ACC112 (cell line): ENCODE measurements around the gene RPS6KA6.

Source experiments
- H2AFZ ChIP-seq: fragments of 200-600 bp; sonication (generic); one replicate; pipeline ENCODE4 v1.6.0; 2017; ENCODE audit warnings: antibody characterized with exemption, low read length; ENCODE audit not compliant: unreplicated experiment
- H3K27ac ChIP-seq: fragments of 200-600 bp; sonication (generic); 2 replicates; pipeline ENCODE4 v1.5.1; 2014; ENCODE audit warnings: low read depth, mild to moderate bottlenecking, antibody characterized with exemption, low read length, moderate library complexity
- H3K27me3 ChIP-seq: fragments of 200-600 bp; sonication (generic); 2 replicates; pipeline ENCODE4 v1.6.1; 2014; ENCODE audit warnings: mild to moderate bottlenecking, antibody characterized with exemption, low read length, moderate library complexity, mixed read lengths; ENCODE audit not compliant: insufficient read depth
- H3K36me3 ChIP-seq: fragments of 200-600 bp; sonication (generic); 2 replicates; pipeline ENCODE4 v1.6.1; 2016; ENCODE audit warnings: mild to moderate bottlenecking, antibody characterized with exemption, low read length, moderate library complexity, mixed read lengths; ENCODE audit not compliant: insufficient read depth
- H3K4me1 ChIP-seq: fragments of 200-600 bp; sonication (generic); one replicate; pipeline ENCODE4 v1.6.1; 2016; ENCODE audit warnings: low read length, mixed read lengths; ENCODE audit not compliant: insufficient read depth, unreplicated experiment, control insufficient read depth
- H3K4me3 ChIP-seq: fragments of 200-600 bp; sonication (generic); 2 replicates; pipeline ENCODE4 v1.5.1; 2014; ENCODE audit warnings: mild to moderate bottlenecking, low read depth, low read length
- H3K79me2 ChIP-seq: fragments of 200-600 bp; sonication (generic); one replicate; pipeline ENCODE4 v1.6.0; 2016; ENCODE audit warnings: low read length; ENCODE audit not compliant: control insufficient read depth, unreplicated experiment, insufficient read depth

The RPS6KA6 gene

DNA sequence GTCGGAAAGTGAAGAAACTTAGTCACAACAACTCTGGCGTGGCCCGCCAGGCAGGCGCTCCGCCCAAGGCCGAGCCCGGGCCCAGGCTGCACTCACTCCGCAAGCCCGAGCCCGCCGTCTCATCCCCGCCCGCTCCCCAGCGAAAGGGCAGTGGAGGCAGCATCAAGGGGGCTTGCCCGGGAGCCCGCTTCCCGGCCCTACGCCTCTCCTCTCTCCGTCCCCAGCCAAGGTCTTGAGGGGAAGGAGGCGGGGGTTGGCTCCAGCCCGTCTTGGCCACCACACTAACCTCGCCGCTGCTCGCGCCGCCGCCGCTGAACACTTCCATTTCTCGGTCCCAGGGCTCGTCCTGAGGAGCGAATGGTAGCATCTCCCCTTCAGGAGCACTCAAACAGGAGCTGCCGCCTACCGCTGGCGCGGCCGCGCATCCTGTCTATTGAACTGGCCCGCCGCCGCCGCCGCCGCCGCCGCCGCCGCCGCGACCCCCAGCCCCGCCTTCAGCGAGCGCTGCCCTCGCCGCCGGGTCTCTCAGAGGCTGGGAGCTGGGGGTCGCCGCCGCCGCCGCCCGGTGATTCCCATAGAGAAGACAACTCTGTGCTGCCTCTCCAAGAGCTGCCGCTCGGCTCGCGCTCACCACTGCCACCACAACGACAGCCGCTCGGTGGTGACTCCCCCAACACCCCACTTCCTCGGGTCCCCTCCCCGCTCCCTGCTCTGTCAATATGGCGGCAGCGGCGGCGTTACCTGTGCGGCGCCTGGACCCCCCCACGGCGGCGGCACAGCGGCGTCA is at the start of gene RPS6KA6:
RPS6KA6 (minus strand) TSS at position 667 of the 787 bp plus-strand sequence; CDS start at position 367, 300 bp downstream.
- Histone ChIP-seq H3K4me1 (no peaks in the 10 kb centered on the region), H3K79me2 (no peaks in the 10 kb centered on the region), H2AFZ (peak within 1 kb of the TSS; percentile 93), H3K27ac (no peak within 1 kb of the TSS), H3K36me3 (no peaks in the 10 kb centered on the region), H3K4me3 (peak within 1 kb of the TSS; percentile 84), H3K27me3 (no peaks in the 10 kb centered on the region)

DNA sequence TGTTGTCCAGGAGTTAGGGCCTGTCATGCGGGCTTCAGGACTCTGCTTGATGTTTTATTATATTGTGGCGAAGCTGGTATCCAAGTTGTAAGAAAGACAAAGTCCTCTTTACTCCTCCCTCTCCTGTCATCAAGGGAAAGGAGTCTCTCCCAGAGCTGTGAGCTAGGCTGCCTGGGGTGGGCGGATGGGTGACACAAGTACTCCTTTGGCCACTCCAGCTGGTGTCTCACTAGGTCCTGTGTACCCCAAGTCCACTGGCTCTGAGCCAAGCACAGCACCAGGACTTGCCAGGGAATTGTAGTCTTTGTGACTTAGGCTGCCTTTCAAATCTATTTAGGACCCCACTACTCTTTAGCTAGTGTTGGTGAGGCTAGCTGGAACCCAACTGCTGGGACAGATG is 36.7 kb upstream of the RPS6KA6 start:
- H2AFZ ChIP-seq, result no peak overlapping the region
- no peak overlapping the region for H3K4me3 ChIP-seq
- no peaks in the 10 kb centered on the region for H3K36me3 ChIP-seq
- no peaks in the 10 kb centered on the region for H3K4me1 ChIP-seq
- no peaks in the 10 kb centered on the region for H3K27me3 ChIP-seq
- H3K27ac ChIP-seq, result no peak overlapping the region
- H3K79me2 ChIP-seq, result no peaks in the 10 kb centered on the region

DNA sequence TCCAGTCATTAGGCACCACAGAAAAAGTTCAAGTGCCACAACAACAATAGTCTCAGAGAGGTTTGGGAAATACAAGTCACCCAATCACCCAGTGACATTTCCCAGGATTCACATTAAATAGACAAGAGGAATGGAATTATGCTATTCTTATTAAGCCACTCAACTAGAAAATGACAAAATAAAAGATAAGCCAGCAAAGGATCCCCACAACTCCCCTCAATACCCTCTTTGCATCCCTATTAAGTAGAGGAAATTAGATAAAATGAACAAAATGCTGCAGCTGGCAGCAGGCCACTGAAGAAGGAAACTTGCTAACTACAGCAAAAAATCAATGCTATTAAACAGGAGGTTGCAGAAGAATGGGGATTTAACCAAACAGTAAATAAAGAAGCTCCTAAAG is 35.3 kb upstream of the RPS6KA6 start:
- H3K36me3 ChIP-seq, result no peaks in the 10 kb centered on the region
- H3K27ac ChIP-seq, result no peak overlapping the region
- no peaks in the 10 kb centered on the region for H3K27me3 ChIP-seq
- no peaks in the 10 kb centered on the region for H3K4me1 ChIP-seq
- H3K4me3 ChIP-seq, result no peak overlapping the region
- no peak overlapping the region for H2AFZ ChIP-seq
- no peaks in the 10 kb centered on the region for H3K79me2 ChIP-seq

DNA sequence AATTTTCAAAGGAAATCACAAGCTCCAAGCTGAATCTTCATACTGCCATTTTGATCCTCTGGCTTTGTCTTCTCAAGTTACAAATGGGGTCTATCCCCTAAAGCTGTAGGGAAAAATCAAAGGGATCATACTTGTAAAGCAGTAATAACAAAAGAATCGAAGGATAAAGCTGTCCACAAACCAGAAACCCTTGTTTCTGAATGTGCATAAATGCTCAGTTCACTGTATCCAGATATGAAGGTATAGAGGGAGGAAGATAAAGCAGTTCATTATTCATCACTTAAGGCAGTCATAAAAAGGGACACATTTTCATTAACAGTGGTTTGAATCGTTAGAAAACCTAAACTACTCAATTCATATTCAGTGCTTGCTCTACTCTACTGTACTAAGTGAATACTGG is 33.2 kb upstream of the RPS6KA6 start:
- Histone ChIP-seq H3K4me1 (no peaks in the 10 kb centered on the region), H3K79me2 (no peaks in the 10 kb centered on the region), H3K4me3 (no peak overlapping the region), H2AFZ (no peak overlapping the region), H3K27me3 (no peaks in the 10 kb centered on the region), H3K27ac (no peak overlapping the region), H3K36me3 (no peaks in the 10 kb centered on the region)

GRCh38 chrX:84219551-84219950 is 31.6 kb upstream of the RPS6KA6 start:
- no peak overlapping the region for H3K27ac ChIP-seq
- H2AFZ ChIP-seq, result no peak overlapping the region
- no peaks in the 10 kb centered on the region for H3K79me2 ChIP-seq
- H3K4me1 ChIP-seq, result no peaks in the 10 kb centered on the region
- no peaks in the 10 kb centered on the region for H3K36me3 ChIP-seq
- no peak overlapping the region for H3K4me3 ChIP-seq
- no peaks in the 10 kb centered on the region for H3K27me3 ChIP-seq

GRCh38 chrX:84218726-84219125 is 30.7 kb upstream of the RPS6KA6 start:
- Histone ChIP-seq H3K27ac (no peak overlapping the region), H3K27me3 (no peaks in the 10 kb centered on the region), H3K4me1 (no peaks in the 10 kb centered on the region), H3K4me3 (no peak overlapping the region), H3K79me2 (no peaks in the 10 kb centered on the region), H3K36me3 (no peaks in the 10 kb centered on the region), H2AFZ (no peak overlapping the region)

DNA sequence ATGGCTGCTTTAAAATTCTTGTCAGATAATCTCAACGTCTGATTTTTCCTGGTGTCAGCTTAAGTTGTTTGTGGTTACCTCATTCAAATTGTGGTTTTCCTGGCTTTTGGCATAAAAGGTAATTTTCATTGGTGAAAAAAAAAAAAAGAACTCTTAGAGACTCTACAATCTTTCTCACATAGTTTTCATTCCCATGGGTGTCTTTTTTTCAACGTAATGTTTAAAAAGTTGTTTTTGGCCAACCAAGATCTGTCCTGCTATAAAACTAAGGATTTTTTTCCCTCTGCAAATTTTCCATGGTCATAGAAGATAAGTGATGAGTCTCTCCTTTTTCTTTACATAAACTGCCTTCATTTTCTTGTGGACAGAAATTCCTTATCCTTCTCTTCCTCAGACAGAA is 28.9 kb upstream of the RPS6KA6 start:
- Histone ChIP-seq H3K79me2 (no peaks in the 10 kb centered on the region), H3K4me3 (no peak overlapping the region), H3K27ac (no peak overlapping the region), H2AFZ (no peak overlapping the region), H3K36me3 (no peaks in the 10 kb centered on the region), H3K4me1 (no peaks in the 10 kb centered on the region), H3K27me3 (no peaks in the 10 kb centered on the region)

- no peaks in the 10 kb centered on the region for H3K27me3 ChIP-seq
- H3K4me1 ChIP-seq, result no peaks in the 10 kb centered on the region
- no peak overlapping the region for H3K27ac ChIP-seq
- no peaks in the 10 kb centered on the region for H3K79me2 ChIP-seq
- no peak overlapping the region for H3K4me3 ChIP-seq
- H2AFZ ChIP-seq, result no peak overlapping the region
- no peaks in the 10 kb centered on the region for H3K36me3 ChIP-seq
Observed at GRCh38 chrX:84216406-84216805, 28.4 kb upstream of the RPS6KA6 start.

DNA sequence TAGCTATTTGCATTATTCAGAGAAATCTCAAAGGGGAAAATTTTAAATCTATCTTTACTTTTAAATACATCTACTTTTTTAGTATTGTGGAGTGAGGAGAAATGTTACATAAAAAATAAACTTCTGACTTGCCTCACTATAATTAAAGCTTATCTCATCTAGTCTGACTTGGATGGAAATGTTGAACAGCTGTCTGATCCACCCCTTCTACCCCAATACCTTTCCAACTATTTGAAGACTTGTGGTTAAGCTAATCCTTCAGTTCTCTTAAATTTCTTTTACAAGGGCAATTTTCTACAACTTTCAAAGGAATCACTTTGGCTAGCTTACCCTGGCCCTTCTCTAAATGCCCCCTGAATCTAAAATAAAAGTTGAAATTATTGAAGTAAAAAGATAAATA is 17.3 kb upstream of the RPS6KA6 start:
- Histone ChIP-seq H2AFZ (no peak overlapping the region), H3K27me3 (no peaks in the 10 kb centered on the region), H3K27ac (no peak overlapping the region), H3K4me1 (no peaks in the 10 kb centered on the region), H3K79me2 (no peaks in the 10 kb centered on the region), H3K4me3 (no peak overlapping the region), H3K36me3 (no peaks in the 10 kb centered on the region)

DNA sequence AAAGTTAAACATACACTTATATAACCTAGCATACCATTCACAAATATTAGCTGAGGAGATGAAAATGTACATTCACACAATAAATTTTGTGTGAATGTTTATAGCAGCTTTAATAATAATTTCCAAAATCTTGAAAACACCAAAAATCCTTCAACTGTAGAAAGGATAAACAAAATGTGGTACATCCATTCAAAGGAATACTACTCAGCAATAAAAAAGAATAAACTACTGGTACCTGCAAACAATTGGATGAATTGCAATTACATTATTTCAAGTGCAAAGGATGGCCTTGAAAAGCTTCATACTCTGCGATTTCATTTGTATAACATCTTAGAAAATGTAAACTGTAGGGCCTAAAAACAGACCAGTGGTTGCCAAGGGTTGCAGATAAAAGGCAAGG is 11.7 kb upstream of the RPS6KA6 start:
- Histone ChIP-seq H3K27me3 (no peaks in the 10 kb centered on the region), H3K4me3 (no peak overlapping the region), H3K4me1 (no peaks in the 10 kb centered on the region), H3K27ac (no peak overlapping the region), H3K36me3 (no peaks in the 10 kb centered on the region), H3K79me2 (no peaks in the 10 kb centered on the region), H2AFZ (no peak overlapping the region)

DNA sequence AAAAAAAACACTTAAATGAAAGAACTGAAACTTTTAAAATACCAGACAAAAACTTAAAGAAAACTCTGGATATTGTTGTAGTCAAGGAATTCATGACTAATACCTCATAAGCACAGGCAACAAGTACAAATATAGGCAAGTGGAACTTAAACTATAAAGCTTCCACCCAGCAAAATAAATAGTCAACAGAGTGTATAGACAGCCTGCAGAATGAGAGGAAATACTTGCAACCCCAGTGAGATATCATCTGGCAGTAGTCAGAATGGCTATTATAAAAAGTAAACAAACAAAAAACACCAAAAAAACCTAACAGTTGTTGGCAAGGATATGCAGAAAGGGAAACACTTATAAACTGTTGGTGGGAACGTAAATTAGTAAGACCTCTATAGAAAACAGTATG is 9.6 kb upstream of the RPS6KA6 start:
- no peak overlapping the region for H2AFZ ChIP-seq
- H3K4me1 ChIP-seq, result no peaks in the 10 kb centered on the region
- H3K27me3 ChIP-seq, result no peaks in the 10 kb centered on the region
- no peaks in the 10 kb centered on the region for H3K36me3 ChIP-seq
- no peak overlapping the region for H3K4me3 ChIP-seq
- H3K27ac ChIP-seq, result no peak overlapping the region
- H3K79me2 ChIP-seq, result no peaks in the 10 kb centered on the region
